Retinal pigment epithelial cell (primary cell): ENCODE results near the gene SEMA3C.

Experiments
- DNase-seq: peaks from one replicate; pipeline ENCODE4 v3.0.0-alpha.2; 2010; ENCODE audit warnings: low read depth
- H3K4me3 ChIP-seq: 2 replicates; pipeline ENCODE4 v1.5.1; 2011; ENCODE audit warnings: mild to moderate bottlenecking, low read length, control low read depth, moderate library complexity
- TF ChIP-seq, protein P1 (sequence below): conservative IDR thresholded peaks from 2 replicates; pipeline ENCODE4 v1.5.1; 2011; ENCODE audit warnings: low read depth, low read length, control low read depth, inconsistent platforms

The SEMA3C gene

DNA sequence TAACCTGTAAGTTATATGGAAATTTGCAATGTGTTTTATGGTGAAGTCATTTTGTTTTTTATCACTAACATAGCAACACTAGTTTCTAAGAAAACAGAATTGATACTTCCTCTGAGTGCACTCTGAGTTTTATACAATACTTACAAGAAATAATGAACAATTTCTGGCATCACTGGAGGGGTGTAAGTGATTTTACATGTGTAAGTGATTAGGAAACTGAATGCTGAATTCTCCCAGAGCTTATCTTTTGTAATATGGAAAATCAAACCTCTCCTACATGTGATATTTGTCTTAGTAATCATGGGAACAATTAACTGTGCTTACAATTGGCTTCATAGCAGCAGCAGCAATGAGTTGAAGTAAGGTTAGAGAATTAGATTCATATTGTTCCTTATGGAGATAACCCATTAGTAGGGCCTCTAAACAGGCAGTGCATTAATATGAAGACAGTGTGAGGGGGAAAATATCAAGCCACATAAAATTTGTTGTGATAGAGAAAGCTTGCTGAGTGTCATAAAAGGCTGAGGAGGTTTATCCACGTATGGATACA lies 37.4 kb downstream of the SEMA3C start:
- TF ChIP-seq, protein P1, sequence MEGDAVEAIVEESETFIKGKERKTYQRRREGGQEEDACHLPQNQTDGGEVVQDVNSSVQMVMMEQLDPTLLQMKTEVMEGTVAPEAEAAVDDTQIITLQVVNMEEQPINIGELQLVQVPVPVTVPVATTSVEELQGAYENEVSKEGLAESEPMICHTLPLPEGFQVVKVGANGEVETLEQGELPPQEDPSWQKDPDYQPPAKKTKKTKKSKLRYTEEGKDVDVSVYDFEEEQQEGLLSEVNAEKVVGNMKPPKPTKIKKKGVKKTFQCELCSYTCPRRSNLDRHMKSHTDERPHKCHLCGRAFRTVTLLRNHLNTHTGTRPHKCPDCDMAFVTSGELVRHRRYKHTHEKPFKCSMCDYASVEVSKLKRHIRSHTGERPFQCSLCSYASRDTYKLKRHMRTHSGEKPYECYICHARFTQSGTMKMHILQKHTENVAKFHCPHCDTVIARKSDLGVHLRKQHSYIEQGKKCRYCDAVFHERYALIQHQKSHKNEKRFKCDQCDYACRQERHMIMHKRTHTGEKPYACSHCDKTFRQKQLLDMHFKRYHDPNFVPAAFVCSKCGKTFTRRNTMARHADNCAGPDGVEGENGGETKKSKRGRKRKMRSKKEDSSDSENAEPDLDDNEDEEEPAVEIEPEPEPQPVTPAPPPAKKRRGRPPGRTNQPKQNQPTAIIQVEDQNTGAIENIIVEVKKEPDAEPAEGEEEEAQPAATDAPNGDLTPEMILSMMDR = no peak
- no peak overlapping the region for H3K4me3 ChIP-seq
- no peak for DNase-seq

DNA sequence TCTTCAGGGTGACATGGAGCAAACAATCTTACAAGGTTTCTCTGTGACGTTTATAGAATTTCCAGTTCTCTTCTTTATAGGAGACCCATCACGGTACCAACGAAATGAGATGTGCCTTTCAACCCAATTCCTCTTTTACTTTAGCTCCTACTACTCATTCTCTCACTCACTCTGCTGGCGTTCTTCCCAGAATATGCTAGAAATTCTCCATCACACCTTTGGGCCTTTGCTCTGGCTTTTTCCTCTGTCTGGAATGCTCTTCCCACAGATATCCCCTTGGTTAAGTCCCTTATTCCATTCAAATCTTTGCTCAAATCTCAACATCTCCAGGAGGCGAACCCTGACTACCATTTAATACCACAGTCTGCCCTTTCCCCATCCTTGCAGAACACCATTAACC lies 39.0 kb downstream of the SEMA3C start:
- TF ChIP-seq, protein P1 = no peak
- no peak overlapping the region for H3K4me3 ChIP-seq
- DNase-seq = no peak

DNA sequence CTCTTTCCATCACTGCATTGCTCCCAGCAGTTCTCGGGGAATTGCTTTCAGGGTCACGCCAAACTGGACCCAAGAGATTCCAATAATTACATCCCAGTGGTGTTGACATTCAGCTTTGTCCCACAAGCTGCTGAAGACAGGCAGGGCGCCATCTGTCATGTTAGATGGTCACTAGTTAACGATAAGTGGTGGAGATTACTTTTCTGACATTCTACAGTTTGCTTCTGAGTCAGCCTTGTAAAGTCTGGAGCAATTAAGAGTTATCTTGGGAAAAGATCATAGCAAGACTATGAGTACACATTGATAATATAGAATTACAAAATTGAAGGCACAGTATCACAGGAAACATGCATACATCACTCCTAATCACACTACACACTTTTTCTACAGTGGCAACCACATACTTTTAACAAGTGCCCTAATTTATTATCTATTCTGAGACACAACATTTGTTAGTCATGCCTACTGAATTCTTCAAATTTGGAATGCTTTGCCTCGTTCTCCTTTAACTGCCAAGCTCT lies 41.9 kb downstream of the SEMA3C start:
- DNase-seq = no peak
- TF ChIP-seq, protein P1 = no peak
- H3K4me3 ChIP-seq = no peak overlapping the region

DNA sequence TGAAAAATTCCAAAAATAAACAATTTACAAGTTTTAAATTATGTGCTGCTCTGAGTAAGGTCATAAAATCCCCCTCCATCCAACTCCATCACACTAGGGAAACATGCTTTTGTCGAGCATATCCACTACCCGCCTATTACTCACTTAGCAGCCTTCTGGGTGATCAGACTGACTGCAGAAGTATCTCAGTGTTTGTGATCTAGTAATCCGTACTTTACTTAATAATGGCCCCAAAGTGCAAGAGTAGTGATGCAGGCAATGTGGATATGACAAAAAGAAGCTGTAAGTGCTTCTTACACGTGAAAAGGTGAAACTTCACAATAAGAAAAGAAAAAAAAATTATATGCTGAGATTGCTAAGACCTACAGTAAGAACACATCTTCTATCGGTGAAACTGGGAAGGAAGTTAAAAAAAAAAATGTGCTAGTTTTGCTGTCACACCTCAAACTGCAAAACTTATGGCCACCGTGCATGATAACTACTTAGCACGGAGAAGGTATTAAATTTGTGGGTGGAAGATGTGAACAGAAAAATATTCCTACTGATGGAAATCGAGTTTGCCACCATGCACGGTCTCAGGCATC lies 43.2 kb downstream of the SEMA3C start:
- no peak for DNase-seq
- TF ChIP-seq, protein P1 = no peak
- H3K4me3 ChIP-seq = no peak overlapping the region

DNA sequence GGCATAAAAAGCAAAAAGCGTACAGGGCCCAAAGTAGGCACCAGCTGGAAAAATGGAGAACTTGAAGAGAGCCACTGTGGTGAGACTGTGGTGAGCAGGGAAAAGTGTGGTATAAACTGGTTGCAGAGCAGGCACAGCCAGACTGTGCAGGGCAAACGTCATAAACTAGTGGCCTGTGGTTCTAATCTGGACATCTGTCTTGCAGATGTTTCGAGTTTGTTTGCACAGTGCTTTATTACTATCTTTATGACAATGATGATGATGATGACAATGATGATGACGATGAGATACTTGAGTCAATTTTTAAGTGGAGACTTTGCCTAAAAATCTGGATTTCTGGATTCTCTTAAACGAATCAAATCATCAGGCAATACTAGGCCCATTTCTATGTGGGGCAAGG lies 45.7 kb downstream of the SEMA3C start:
- no peak overlapping the region for H3K4me3 ChIP-seq
- TF ChIP-seq, protein P1 = no peak
- no peak for DNase-seq

DNA sequence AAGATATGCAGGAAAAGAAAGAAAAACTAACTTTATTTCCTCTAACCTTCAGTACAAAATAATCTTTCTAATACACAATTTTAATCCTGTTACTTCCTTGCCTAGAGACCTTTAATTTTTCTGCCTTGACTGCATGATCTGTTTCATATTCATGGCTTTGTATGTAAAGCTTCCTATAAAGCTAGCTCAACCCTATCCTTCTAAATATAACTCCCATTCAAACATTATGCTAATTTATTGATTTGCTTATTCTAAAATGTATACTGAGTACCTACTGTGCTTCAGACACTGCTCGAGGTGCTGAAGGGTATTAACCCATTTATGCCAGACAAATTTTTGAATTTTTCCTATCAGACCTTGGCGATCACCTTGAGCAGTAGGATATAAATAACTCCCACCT lies 47.6 kb downstream of the SEMA3C start:
- H3K4me3 ChIP-seq = no peak overlapping the region
- TF ChIP-seq, protein P1 = no peak
- no peak for DNase-seq

DNA sequence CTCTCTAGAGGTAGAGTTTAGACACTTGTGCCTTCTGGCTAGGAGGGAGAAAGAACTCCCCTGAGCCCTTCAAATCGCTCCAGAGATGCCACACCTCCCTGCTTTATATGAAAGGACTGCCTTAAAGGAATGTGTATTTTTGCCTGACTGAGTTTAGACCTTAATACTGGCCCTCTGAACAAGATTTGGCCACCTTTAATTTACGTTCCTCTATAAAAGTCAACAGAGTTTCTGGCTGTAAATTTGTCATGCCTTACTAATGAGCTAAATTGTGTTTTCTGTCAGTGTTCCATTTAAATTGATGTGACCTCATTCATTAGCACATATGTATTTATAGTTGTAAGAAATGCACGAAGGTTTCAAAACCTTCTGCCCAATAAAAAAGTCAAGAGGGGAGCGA lies 48.0 kb downstream of the SEMA3C start:
- H3K4me3 ChIP-seq = no peak overlapping the region
- DNase-seq = no peak
- TF ChIP-seq, protein P1 = no peak
